HepG2 (cell line): Measurements from ENCODE around the gene HSPA1L. TPM values are rescaled to one million over a fixed set of nuclear protein-coding genes. Genes with fewer than 3 reads are reported as not detected.

Source experiments
- ARID4A ChIP-seq: sonication (generic); formaldehyde crosslinking; IDR thresholded peaks from 2 replicates; pipeline ENCODE4 v1.5.0; 2020; ENCODE audit warnings: mild to moderate bottlenecking, missing genetic modification reagents, borderline replicate concordance
- ASH2L ChIP-seq: fragments of 300-600, 200-600 bp; sonication (generic); IDR thresholded peaks from 2 replicates; pipeline ENCODE4 v1.7.0; 2017; ENCODE audit warnings: low read depth, mild to moderate bottlenecking, moderate library complexity, mixed read lengths, low read length; ENCODE audit not compliant: insufficient read length
- KDM5B ChIP-seq: sonication (generic); formaldehyde crosslinking; IDR thresholded peaks from 2 replicates; pipeline ENCODE4 v1.4.0; 2020; ENCODE audit warnings: missing genetic modification reagents, mild to moderate bottlenecking, borderline replicate concordance
- MIER3 ChIP-seq: IDR thresholded peaks from 2 replicates; pipeline ENCODE4 v1.6.1; 2016; ENCODE audit warnings: missing compliant biosample characterization, borderline replicate concordance
- MLXIP ChIP-seq: sonication (generic); formaldehyde crosslinking; IDR thresholded peaks from 2 replicates; pipeline ENCODE4 v1.9.0; 2021; ENCODE audit warnings: missing genetic modification reagents, borderline replicate concordance
- ZHX2 ChIP-seq, 2 experiments: sonication (generic) in 1 of 2; formaldehyde crosslinking in 1 of 2; IDR thresholded peaks; 2 replicates each; pipeline versions ENCODE4 v1.6.1 to v1.9.0; 2014 to 2022; ENCODE audit warnings: antibody characterized with exemption in 1 of 2, borderline replicate concordance in 1 of 2, inconsistent platforms in 1 of 2, low read depth in 1 of 2, missing genetic modification reagents in 1 of 2
- ZNF18 ChIP-seq: sonication (generic); formaldehyde crosslinking; IDR thresholded peaks from 2 replicates; pipeline ENCODE4 v1.8.0; 2022; ENCODE audit warnings: mild to moderate bottlenecking, missing genetic modification reagents; ENCODE audit not compliant: insufficient replicate concordance
- ZNF274 ChIP-seq: sonication (generic); formaldehyde crosslinking; IDR thresholded peaks from 2 replicates; pipeline ENCODE4 v1.5.1; 2020; ENCODE audit warnings: mild to moderate bottlenecking, missing genetic modification reagents
- ZNF782 ChIP-seq: sonication (generic); formaldehyde crosslinking; IDR thresholded peaks from 2 replicates; pipeline ENCODE4 v1.4.0; 2020; ENCODE audit warnings: missing genetic modification reagents, mild to moderate bottlenecking, borderline replicate concordance
- polyA plus RNA-seq, 8 experiments: library from polyadenylated mRNA; depleted of rRNA in 3 of 8; stranded (reverse) in 7 of 8; unstranded in 1 of 8; fragments of >200 nt; fragmentation: Illumina TruSeq in 4 of 8; extraction: Trizol in 4 of 8; gene quantifications; 2 replicates each; pipeline versions ENCODE4 v1.2.1 to v1.2.3, GENCODE V29; 2011 to 2016; ENCODE audit warnings: low read depth in 4 of 8, missing spikeins in 1 of 8, mixed read lengths in 1 of 8; ENCODE audit not compliant: insufficient read depth in 1 of 8
- total RNA-seq, 5 experiments: library from RNA; depleted of rRNA; stranded (reverse); fragments of >200 nt; fragmentation: Illumina TruSeq; extraction: Trizol; gene quantifications; 2 replicates each; pipeline ENCODE4 v1.2.3, GENCODE V29; 2016; ENCODE audit warnings: low read depth in 1 of 5

Gene HSPA1L
- total and polyA plus RNA-seq, 2 of the 13 experiments (the other 11 are each of a cell fraction or from before 2014, with no cell fraction given): 0.55 to 1.0 TPM

- TF ChIP-seq ZHX2 (IDR thresholded peaks at IDR 0.05; ENCODE audit: low read depth) (no peak), ZHX2 (CRISPR knock-in tag; IDR thresholded peaks at IDR 0.05; ENCODE audit: borderline replicate concordance) (no peak), ARID4A (CRISPR knock-in tag) (peak; percentile 75), MIER3 (CRISPR knock-in tag) (0 out of 2 replicates have a peak, but pooled peaks have one; percentile 58), ASH2L (peak; percentile 14), ZNF782 (CRISPR knock-in tag) (no peak), KDM5B (CRISPR knock-in tag) (peak; percentile 65), ZNF274 (CRISPR knock-in tag) (no peak), ZNF18 (CRISPR knock-in tag) (no peak), MLXIP (no peak)
Observed at GRCh38 chr6:31815025-31815838, at the start of gene HSPA1L, which contains the start of gene HSPA1A (continued).
